NB4 (cell line): Measurements from ENCODE around the gene ZNF699.

ENCODE experiments used
- DNase-seq: peaks from one replicate; pipeline ENCODE4 v3.0.0; 2010; ENCODE audit warnings: low read depth
- H3K4me3 ChIP-seq: one replicate; pipeline ENCODE4 v1.5.1; 2011; ENCODE audit warnings: mild to moderate bottlenecking, low read depth, low read length, moderate library complexity
- CTCF ChIP-seq: IDR thresholded peaks from one replicate; pipeline ENCODE4 v1.5.1; 2012; ENCODE audit warnings: low read depth, low read length
- MAX ChIP-seq: IDR thresholded peaks from 2 replicates; pipeline ENCODE4 v1.6.1; 2011; ENCODE audit warnings: low read depth, low read length
- MYC ChIP-seq: IDR thresholded peaks from 2 replicates; pipeline ENCODE4 v1.6.1; 2011; ENCODE audit warnings: low read depth, low read length
- POLR2A ChIP-seq: IDR thresholded peaks from 2 replicates; pipeline ENCODE4 v1.6.1; 2011; ENCODE audit warnings: mild to moderate bottlenecking; ENCODE audit not compliant: insufficient read length; ENCODE audit errors: extremely low read depth

The ZNF699 gene

GRCh38 chr19:9345005-9345404 lies 35.4 kb upstream of the ZNF699 start:
- no peak overlapping the region for H3K4me3 ChIP-seq

GRCh38 chr19:9342610-9343304 lies 33.1 kb upstream of the ZNF699 start:
- peak; percentile 18 for DNase-seq
- no peak overlapping the region for H3K4me3 ChIP-seq
- no peak for TF ChIP-seq POLR2A
- TF ChIP-seq CTCF, result no peak
- no peak for TF ChIP-seq MYC
- TF ChIP-seq MAX, result no peak

More at GRCh38 chr19:9345005-9345404, 35.4 kb upstream of the ZNF699 start:
- TF ChIP-seq CTCF (no peak), MAX (no peak), POLR2A (no peak), MYC (no peak)
- no peak for DNase-seq

- no peak for DNase-seq
- no peak overlapping the region for H3K4me3 ChIP-seq
- TF ChIP-seq CTCF (no peak), MAX (no peak), POLR2A (no peak), MYC (no peak)
Observed at GRCh38 chr19:9329999-9330398, 20.4 kb upstream of the ZNF699 start.

- no peak for TF ChIP-seq CTCF
- no peak for TF ChIP-seq POLR2A
- TF ChIP-seq MYC, result no peak
- peak; percentile 68; the same call in 1 of the 2 replicates for TF ChIP-seq MAX
- peak overlapping the region; percentile 83 for H3K4me3 ChIP-seq
- DNase-seq, result no peak
Observed at GRCh38 chr19:9324584-9324962, 14.9 kb upstream of the ZNF699 start.

GRCh38 chr19:9323919-9324583 lies 14.4 kb upstream of the ZNF699 start, which contains the start of gene ZNF559:
Gene ZNF559, plus strand, starts transcription at chr19:9324179. Its CDS starts 14,371 bp downstream, at chr19:9338550.
- peak; percentile 100 for DNase-seq
- TF ChIP-seq MAX, result no peak; the same call in 1 of the 2 replicates
- TF ChIP-seq POLR2A, result peak; percentile 76
- TF ChIP-seq MYC, result peak; percentile 78
- peak; percentile 84 for TF ChIP-seq CTCF
- peak within 1 kb of the TSS; percentile 83 for H3K4me3 ChIP-seq
